Activated CD8-positive, alpha-beta memory T cell treated with anti-CD3 and anti-CD28 coated beads, Interleukin-2, amount 10 ng/mL, durations not matched to agents 7 days and 5 days (primary cell): ENCODE measurements around the gene SDK1. TPM values are rescaled to one million over a fixed set of nuclear protein-coding genes. Genes with fewer than 3 reads are reported as not detected.

Experiments used
- ATAC-seq: fragments of 150-1000 bp; cut with Tn5 transposase; one replicate; pipeline ENCODE4 v1.10.0; 2021; ENCODE audit warnings: moderate library complexity
- CTCF ChIA-PET: fragments of 350-600 bp; sonication (Branson Sonifier 250); formaldehyde crosslinking; loops from one replicate; lab custom pipeline; 2021; ENCODE audit warnings: antibody characterized with exemption; lab: Charles Lee
- DNase-seq: peaks from one replicate; pipeline ENCODE4 v3.0.0-alpha.2; 2020
- H3K27ac Mint-ChIP-seq: one replicate; pipeline ENCODE4 v1.8.0; 2021; ENCODE audit warnings: mild to moderate bottlenecking, mixed read lengths
- H3K27me3 Mint-ChIP-seq: one replicate; pipeline ENCODE4 v1.8.0; 2021; ENCODE audit warnings: mixed read lengths
- H3K36me3 Mint-ChIP-seq: one replicate; pipeline ENCODE4 v1.8.0; 2021; ENCODE audit warnings: mild to moderate bottlenecking, mixed read lengths
- H3K4me1 Mint-ChIP-seq: one replicate; pipeline ENCODE4 v1.8.0; 2021; ENCODE audit warnings: mixed read lengths
- H3K4me3 Mint-ChIP-seq: one replicate; pipeline ENCODE4 v1.8.0; 2021; ENCODE audit warnings: mild to moderate bottlenecking, moderate library complexity, mixed read lengths
- H3K9me3 Mint-ChIP-seq: one replicate; pipeline ENCODE4 v1.8.0; 2022; ENCODE audit warnings: low read depth, mixed read lengths
- total RNA-seq, 2 experiments: library from RNA; stranded (reverse); gene quantifications; one replicate each; pipeline ENCODE4 v1.2.3, GENCODE V29; 2021

Gene SDK1
- total RNA-seq, 2 experiments from 2014 or later = 0.05 to 0.06 TPM

- CTCF ChIA-PET = no interaction called here
- H3K9me3 Mint-ChIP-seq = no peaks in the 10 kb centered on the region
- DNase-seq = no peak
- no peak for ATAC-seq
- no peaks in the 10 kb centered on the region for H3K36me3 Mint-ChIP-seq
- peaks cover 2% of the 10 kb centered on the region for H3K4me1 Mint-ChIP-seq
- H3K27ac Mint-ChIP-seq = no peak overlapping the region
- peaks cover 3% of the 10 kb centered on the region for H3K27me3 Mint-ChIP-seq
- no peak overlapping the region for H3K4me3 Mint-ChIP-seq
Observed at GRCh38 chr7:4066626-4067475, 765.8 kb downstream of the SDK1 start.

GRCh38 chr7:4067476-4067760 lies 766.4 kb downstream of the SDK1 start:
- Mint-ChIP-seq H3K4me1 (peaks cover 2% of the 10 kb centered on the region), H3K9me3 (no peaks in the 10 kb centered on the region)
- CTCF ChIA-PET = no interaction called here

GRCh38 chr7:4067874-4068273 lies 766.8 kb downstream of the SDK1 start:
- Mint-ChIP-seq H3K36me3 (no peaks in the 10 kb centered on the region), H3K4me3 (no peak overlapping the region), H3K4me1 (peaks cover 2% of the 10 kb centered on the region), H3K27me3 (peaks cover 3% of the 10 kb centered on the region), H3K27ac (no peak overlapping the region), H3K9me3 (no peaks in the 10 kb centered on the region)
- CTCF ChIA-PET = no interaction called here
- DNase-seq (no peak), ATAC-seq (no peak)

More at GRCh38 chr7:4067476-4067760, 766.4 kb downstream of the SDK1 start:
- H3K36me3 Mint-ChIP-seq = no peaks in the 10 kb centered on the region
- no peak for ATAC-seq
- DNase-seq = no peak
- no peak overlapping the region for H3K4me3 Mint-ChIP-seq
- no peak overlapping the region for H3K27ac Mint-ChIP-seq
- peaks cover 3% of the 10 kb centered on the region for H3K27me3 Mint-ChIP-seq

GRCh38 chr7:4068286-4068685 lies 767.2 kb downstream of the SDK1 start:
- Mint-ChIP-seq H3K9me3 (no peaks in the 10 kb centered on the region), H3K27me3 (peaks cover 3% of the 10 kb centered on the region), H3K4me1 (peaks cover 2% of the 10 kb centered on the region), H3K36me3 (no peaks in the 10 kb centered on the region), H3K27ac (no peak overlapping the region), H3K4me3 (no peak overlapping the region)
- no peak for ATAC-seq
- CTCF ChIA-PET = no interaction called here
- DNase-seq = no peak

GRCh38 chr7:4069268-4070095 lies 768.4 kb downstream of the SDK1 start:
- DNase-seq (no peak), ATAC-seq (no peak)
- Mint-ChIP-seq H3K9me3 (no peaks in the 10 kb centered on the region), H3K4me3 (no peak overlapping the region), H3K27ac (no peak overlapping the region), H3K27me3 (no peaks in the 10 kb centered on the region), H3K4me1 (peaks cover 2% of the 10 kb centered on the region), H3K36me3 (no peaks in the 10 kb centered on the region)
- CTCF ChIA-PET = no interaction called here

GRCh38 chr7:4070214-4070613 lies 769.2 kb downstream of the SDK1 start:
- Mint-ChIP-seq H3K27me3 (no peaks in the 10 kb centered on the region), H3K9me3 (no peaks in the 10 kb centered on the region), H3K36me3 (no peaks in the 10 kb centered on the region), H3K4me3 (no peak overlapping the region), H3K27ac (no peak overlapping the region), H3K4me1 (no peaks in the 10 kb centered on the region)
- ATAC-seq (no peak), DNase-seq (no peak)
- CTCF ChIA-PET = no interaction called here

- Mint-ChIP-seq H3K27me3 (no peaks in the 10 kb centered on the region), H3K36me3 (no peaks in the 10 kb centered on the region), H3K4me1 (no peaks in the 10 kb centered on the region), H3K9me3 (no peaks in the 10 kb centered on the region), H3K27ac (no peak overlapping the region), H3K4me3 (no peak overlapping the region)
- CTCF ChIA-PET = interaction anchor here (1.0 kb wide), 1 partner anchor 14 kb away, joined by 3 read pairs; no protein-coding TSS in a partner anchor
- ATAC-seq = no peak
- no peak for DNase-seq
Observed at GRCh38 chr7:4071370-4072058, 770.5 kb downstream of the SDK1 start.

GRCh38 chr7:4072161-4072925 lies 771.3 kb downstream of the SDK1 start:
- Mint-ChIP-seq H3K4me3 (no peak overlapping the region), H3K9me3 (no peaks in the 10 kb centered on the region), H3K36me3 (no peaks in the 10 kb centered on the region), H3K27ac (no peak overlapping the region), H3K27me3 (no peaks in the 10 kb centered on the region), H3K4me1 (no peaks in the 10 kb centered on the region)
- ATAC-seq (no peak), DNase-seq (no peak)
- CTCF ChIA-PET = interaction anchor here (1.0 kb wide), 1 partner anchor 13 kb away, joined by 3 read pairs; no protein-coding TSS in a partner anchor

- H3K36me3 Mint-ChIP-seq = no peaks in the 10 kb centered on the region
- H3K27me3 Mint-ChIP-seq = no peaks in the 10 kb centered on the region
- no peaks in the 10 kb centered on the region for H3K4me1 Mint-ChIP-seq
- DNase-seq (no peak), ATAC-seq (no peak)
- H3K27ac Mint-ChIP-seq = no peak overlapping the region
- CTCF ChIA-PET = no interaction called here
- no peaks in the 10 kb centered on the region for H3K9me3 Mint-ChIP-seq
- no peak overlapping the region for H3K4me3 Mint-ChIP-seq
Observed at GRCh38 chr7:4073052-4073451, 772.0 kb downstream of the SDK1 start.

- Mint-ChIP-seq H3K27me3 (no peaks in the 10 kb centered on the region), H3K4me3 (no peak overlapping the region), H3K36me3 (no peaks in the 10 kb centered on the region), H3K9me3 (no peaks in the 10 kb centered on the region), H3K4me1 (no peaks in the 10 kb centered on the region), H3K27ac (no peak overlapping the region)
- CTCF ChIA-PET = no interaction called here
- DNase-seq (no peak), ATAC-seq (no peak)
Observed at GRCh38 chr7:4073750-4074149, 772.7 kb downstream of the SDK1 start.

GRCh38 chr7:4074407-4074806 lies 773.4 kb downstream of the SDK1 start:
- ATAC-seq (no peak), DNase-seq (no peak)
- no peak overlapping the region for H3K27ac Mint-ChIP-seq
- H3K4me3 Mint-ChIP-seq = no peak overlapping the region
- no peaks in the 10 kb centered on the region for H3K4me1 Mint-ChIP-seq
- H3K9me3 Mint-ChIP-seq = no peaks in the 10 kb centered on the region
- H3K27me3 Mint-ChIP-seq = no peaks in the 10 kb centered on the region
- CTCF ChIA-PET = no interaction called here
- no peaks in the 10 kb centered on the region for H3K36me3 Mint-ChIP-seq

- Mint-ChIP-seq H3K4me3 (no peak overlapping the region), H3K27me3 (no peaks in the 10 kb centered on the region), H3K9me3 (no peaks in the 10 kb centered on the region), H3K4me1 (no peaks in the 10 kb centered on the region), H3K36me3 (no peaks in the 10 kb centered on the region), H3K27ac (no peak overlapping the region)
- CTCF ChIA-PET = no interaction called here
- DNase-seq (no peak), ATAC-seq (no peak)
Observed at GRCh38 chr7:4074994-4075393, 773.9 kb downstream of the SDK1 start.

- H3K27ac Mint-ChIP-seq = no peak overlapping the region
- no peak for DNase-seq
- H3K4me3 Mint-ChIP-seq = no peak overlapping the region
- H3K27me3 Mint-ChIP-seq = no peaks in the 10 kb centered on the region
- no peaks in the 10 kb centered on the region for H3K9me3 Mint-ChIP-seq
- H3K36me3 Mint-ChIP-seq = no peaks in the 10 kb centered on the region
- CTCF ChIA-PET = no interaction called here
- no peak for ATAC-seq
- H3K4me1 Mint-ChIP-seq = no peaks in the 10 kb centered on the region
Observed at GRCh38 chr7:4076701-4077294, 775.7 kb downstream of the SDK1 start.
